GM19397 (cell line): ENCODE results near the gene STK31.
"Not testable (repeated sequence)": the region's sequence is repeated elsewhere in the genome, so short reads cannot be mapped to it uniquely, and the experiment has no call there.

Experiments used
- ATAC-seq: cut with Tn5 transposase; IDR thresholded peaks from one replicate; pipeline ENCODE4 v1.9.1; 2021; ENCODE audit warnings: mild to moderate bottlenecking, moderate library complexity; ENCODE audit not compliant: unreplicated experiment

The STK31 gene, protein sequence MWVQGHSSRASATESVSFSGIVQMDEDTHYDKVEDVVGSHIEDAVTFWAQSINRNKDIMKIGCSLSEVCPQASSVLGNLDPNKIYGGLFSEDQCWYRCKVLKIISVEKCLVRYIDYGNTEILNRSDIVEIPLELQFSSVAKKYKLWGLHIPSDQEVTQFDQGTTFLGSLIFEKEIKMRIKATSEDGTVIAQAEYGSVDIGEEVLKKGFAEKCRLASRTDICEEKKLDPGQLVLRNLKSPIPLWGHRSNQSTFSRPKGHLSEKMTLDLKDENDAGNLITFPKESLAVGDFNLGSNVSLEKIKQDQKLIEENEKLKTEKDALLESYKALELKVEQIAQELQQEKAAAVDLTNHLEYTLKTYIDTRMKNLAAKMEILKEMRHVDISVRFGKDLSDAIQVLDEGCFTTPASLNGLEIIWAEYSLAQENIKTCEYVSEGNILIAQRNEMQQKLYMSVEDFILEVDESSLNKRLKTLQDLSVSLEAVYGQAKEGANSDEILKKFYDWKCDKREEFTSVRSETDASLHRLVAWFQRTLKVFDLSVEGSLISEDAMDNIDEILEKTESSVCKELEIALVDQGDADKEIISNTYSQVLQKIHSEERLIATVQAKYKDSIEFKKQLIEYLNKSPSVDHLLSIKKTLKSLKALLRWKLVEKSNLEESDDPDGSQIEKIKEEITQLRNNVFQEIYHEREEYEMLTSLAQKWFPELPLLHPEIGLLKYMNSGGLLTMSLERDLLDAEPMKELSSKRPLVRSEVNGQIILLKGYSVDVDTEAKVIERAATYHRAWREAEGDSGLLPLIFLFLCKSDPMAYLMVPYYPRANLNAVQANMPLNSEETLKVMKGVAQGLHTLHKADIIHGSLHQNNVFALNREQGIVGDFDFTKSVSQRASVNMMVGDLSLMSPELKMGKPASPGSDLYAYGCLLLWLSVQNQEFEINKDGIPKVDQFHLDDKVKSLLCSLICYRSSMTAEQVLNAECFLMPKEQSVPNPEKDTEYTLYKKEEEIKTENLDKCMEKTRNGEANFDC

DNA sequence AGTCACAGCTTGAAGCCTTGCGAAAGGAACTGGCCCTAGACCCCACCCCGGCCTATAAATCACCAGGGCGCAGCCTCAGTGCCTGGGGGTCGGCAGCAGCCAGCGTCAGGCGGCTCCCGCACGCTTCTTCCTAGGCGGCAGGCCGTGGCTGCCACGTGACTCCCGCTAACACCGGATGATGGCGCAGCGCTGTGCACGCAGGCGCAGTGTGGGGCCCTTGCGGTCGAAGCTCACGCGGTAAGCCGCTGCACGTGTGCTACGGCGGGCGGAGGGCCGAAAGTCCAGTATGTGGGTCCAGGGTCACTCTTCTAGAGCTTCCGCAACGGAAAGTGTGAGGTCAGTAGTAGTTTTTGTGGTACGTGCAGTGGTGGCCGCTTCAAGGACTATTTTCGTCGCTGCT, at the start of gene STK31:
Gene STK31 (plus strand): TSS at position 220 of the 400 bp plus-strand sequence. CDS start 67 bp downstream, at position 287.
- ATAC-seq, result no peak

DNA sequence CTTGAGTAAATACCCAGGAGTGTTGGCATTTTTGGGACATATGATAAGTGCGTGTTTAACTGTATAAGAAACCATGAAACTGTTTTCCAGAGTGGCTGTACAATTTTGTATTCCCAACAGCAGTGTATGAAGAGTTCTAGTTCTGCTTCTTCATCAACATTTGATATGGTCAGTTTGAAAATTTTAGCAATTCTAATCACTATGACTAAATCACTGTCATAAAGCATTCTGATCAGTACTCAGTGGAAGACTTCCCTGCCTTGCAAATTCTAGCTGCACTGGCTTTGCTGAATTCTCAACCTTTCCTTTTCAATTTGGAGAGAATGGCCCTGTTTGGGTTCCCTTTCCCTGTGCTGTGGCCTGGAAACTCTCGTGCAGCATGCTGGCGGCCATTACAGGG, 48.6 kb upstream of the STK31 start:
- ATAC-seq, result no peak

DNA sequence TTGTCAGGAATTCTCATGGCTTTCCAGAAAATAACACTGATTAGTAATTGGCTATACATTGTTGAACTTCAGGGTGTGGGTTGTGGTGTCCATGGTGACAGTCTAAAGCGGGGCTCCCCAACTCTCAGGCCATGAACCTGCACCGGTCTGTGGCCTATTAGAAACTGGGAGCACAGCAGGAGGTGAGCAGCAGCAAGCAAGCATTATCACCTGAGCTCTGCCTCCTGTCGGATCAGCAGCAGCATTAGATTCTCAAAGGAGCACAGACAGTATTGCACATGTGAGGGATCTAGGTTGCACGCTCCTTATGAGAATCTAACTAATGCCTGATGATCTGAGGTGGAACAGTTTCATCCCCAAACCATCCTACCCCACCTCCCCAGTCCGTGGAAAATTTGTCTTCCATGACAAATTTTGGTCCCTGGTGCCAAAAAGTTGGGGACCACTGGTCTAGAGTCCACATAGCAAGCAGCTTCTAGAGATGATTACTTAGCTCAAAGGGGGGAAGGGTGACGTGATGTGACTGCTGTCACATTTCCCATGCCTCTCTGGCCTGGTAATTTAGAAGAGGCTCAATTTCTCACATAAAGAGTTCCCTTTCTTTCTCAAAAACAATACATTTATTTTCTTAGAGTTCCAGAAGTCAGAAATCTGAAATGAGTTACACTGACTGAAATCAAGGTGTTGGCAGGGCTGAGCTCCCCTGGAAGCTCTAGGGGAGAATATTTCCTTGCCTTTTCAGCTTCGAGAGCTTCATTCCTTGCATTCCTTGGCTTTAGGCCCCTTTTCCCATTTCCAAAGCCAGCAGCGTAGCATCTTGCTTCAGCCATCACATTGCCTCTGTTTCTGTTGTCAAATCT, 47.7 kb upstream of the STK31 start:
- no peak for ATAC-seq

DNA sequence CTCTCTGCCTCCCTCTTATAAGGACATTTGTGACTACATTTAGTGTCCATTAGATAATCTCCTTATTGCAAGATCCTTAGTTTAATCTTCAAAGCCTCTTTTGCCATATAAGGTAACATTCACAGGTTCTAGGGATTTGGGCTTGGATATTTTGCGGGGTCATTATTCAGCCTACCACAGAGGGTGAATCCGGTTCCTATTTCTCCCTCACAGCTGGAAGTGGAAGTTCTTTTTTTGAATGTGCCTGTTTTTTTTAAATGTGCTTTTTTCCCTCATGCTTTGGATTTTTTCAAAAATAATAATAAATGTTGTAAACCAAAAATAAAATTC, 47.1 kb upstream of the STK31 start:
- no peak for ATAC-seq

DNA sequence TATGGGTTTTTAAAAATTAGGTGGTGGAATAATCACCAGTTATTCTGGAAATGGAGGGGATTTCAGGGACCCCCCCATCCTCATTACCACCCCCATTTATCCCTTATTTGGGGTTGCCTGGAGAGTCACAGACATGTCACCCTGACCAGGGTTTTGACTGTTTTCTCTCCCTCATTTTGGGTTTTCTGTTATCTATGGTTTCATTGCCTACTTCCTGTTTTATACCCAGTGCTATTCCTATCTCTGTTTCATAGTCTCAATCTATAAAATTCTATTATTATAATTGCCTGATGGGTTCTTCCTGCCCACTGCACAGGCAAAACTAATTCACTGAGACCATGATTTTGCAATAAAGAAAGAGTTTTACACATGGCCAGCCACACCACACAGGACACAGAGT, 45.9 kb upstream of the STK31 start:
- ATAC-seq, result no peak

DNA sequence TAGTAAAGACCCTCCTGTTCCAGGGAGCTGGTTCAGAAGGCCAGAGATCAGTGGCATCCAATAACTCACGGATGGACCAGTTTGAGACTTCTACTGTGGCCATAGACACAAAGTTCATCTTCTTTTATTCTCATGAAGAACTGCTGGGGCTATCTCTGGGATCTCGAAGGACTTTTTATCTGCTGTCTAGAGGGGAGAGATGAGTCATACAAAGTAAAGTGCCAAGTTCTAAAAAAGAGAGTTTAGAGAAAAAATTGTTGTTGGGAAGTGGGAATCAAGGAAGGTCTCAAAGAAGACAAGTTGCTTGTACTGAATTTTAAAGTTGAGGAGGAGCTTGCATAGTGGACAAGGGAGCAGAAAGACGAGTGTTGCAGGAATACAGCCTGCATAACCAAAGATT, 38.0 kb upstream of the STK31 start:
- no peak for ATAC-seq

DNA sequence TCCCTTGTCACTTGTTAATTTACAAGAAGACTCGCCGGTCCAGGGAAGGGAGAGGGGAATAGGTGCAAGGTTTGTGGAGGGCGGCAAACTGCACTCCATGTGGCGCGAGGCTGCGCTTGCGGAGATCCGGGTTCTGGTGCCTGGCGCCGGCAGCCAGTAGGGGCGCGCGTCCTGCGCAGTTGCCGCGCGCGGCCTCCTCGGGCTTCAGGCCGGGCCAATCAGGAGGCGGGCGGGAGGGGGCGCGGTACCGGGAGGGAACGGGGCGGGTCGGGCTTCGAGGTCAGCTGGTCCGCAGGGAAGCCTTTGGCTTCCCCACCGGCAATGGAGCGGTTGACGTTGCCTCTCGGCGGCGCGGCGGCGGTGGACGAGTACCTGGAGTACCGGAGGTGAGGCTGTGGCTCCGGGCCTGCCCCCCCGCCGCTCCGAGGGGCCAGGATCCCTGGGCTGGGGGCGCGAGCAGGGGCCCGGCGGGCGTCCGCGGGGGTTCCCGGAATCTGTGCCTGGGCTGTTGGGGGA, 30.1 kb upstream of the STK31 start, which contains the start of gene FAM221A:
Gene FAM221A (plus strand): TSS at position 302 of the 516 bp plus-strand sequence. CDS start 20 bp downstream, at position 322.
- ATAC-seq, result peak; percentile 98

DNA sequence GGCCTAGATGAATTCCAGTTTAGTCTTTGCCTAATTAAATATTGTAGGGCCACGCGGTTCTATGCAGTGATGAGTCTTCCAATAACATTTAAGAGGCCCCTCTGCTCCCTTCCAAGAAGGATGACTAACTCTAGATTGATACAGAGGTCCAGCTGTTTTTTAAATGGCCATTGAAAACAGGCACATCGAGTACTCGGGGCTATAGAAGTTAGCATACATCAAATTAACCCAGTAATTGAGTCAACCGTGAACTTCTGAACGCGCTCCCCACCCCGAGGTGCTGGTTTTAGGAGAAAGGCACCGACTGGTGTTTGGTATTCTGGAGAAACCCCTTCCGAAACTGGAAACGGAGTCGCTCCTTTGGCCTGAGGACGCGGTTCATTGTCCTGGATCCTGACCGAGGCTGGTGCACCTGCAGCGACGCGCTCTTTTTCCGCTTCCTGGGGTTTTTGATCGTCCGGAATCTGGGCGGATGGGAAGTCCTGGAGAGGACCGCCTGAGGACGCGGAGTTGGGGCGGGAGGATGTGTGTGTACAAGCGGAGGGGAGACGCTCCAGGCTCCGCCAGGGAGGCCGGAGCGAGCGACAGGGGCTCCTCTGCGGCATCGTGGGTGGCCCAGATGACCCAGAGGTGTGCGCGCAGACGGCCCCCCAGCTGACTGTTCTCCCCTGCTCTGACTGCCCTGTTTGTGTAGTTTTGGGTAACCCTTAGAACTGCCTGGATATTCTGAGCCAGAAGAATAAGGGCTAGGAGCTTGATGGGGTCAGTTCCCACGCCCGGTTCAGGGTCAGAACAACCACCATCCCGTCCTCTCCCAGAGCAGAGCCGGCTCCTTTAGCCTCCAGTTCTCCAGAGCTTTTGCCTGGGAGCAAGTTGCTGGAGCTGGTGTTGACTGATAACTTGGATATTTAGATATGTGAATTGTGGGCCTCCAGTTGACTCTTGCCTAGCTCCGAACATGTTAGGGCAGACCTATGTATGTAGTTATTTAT, 29.3 kb upstream of the STK31 start:
- ATAC-seq, result peak; percentile 39

DNA sequence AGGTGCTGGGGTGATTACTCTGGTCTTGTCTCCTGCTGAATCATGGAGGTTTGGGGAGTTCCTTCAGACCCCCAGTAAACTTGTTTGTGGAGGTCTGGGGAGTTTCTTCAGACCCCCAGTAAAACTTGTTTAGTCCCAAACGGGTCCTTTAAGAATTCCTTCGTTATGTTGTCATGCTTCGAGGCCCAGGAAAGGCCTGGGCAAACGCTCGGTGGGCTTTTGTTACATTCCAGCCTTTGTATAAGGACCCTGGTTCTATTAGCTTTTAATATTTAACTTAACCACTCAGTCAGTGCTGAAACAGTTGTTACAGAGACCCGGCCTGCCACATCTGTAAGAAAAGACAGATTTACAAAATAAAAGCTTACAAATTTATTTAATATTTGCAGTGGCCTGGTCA, 26.0 kb upstream of the STK31 start:
- ATAC-seq, result not testable (repeated sequence)

DNA sequence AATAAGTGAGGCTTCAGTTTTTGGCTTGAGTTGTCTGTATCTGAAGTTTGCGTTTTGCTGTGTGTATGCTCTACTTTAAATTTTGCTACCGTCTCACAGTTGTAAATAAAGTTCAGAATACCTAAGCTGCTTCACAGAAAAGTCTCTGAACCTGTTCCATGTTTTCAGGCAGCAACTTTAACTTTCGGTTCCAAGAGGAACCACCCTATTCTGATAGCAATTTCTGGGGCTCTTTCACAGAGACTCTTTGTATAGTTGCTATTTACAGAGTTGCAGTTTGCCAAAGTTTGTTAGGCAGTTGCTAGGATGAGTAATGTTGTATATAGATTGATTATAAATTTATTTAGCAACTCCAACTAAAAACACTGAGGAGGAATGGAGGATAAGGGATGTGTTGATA, 24.3 kb upstream of the STK31 start:
- no peak for ATAC-seq

DNA sequence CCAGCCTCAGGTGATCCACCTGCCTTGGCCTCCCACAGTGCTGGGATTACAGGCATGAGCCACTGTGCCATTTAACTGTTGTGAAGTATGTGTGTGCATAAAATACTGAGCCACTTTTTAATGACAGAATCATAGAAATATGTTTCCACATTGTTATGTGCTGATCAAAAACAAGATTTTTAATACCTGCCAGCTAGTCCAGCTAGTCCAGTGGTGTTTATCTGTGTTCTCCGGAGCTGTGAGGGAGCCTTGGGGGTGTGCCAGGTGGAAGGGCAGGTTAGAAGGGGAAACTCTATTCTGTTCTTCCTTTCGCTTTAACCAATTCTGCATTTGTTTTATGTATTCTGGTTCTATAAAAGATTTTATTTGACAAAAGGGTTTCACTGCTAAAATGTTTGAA, 23.0 kb upstream of the STK31 start:
- ATAC-seq, result no peak

DNA sequence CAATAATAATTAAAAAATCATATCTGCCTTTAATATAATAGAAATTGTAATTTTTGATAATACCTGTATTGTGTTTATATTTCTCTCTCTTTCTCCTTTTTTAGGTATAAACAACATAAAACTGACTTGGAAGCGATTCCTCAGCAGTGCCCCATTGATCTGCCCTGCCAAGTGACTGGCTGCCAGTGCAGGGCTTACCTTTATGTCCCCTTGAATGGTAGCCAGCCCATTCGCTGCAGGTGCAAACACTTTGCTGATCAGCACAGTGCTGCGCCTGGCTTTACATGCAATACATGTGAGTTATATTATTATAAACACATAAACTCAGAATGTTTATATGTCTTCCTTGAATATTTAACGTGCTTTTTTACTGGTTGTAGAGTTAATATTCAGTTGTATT, 20.9 kb upstream of the STK31 start:
- no peak for ATAC-seq

DNA sequence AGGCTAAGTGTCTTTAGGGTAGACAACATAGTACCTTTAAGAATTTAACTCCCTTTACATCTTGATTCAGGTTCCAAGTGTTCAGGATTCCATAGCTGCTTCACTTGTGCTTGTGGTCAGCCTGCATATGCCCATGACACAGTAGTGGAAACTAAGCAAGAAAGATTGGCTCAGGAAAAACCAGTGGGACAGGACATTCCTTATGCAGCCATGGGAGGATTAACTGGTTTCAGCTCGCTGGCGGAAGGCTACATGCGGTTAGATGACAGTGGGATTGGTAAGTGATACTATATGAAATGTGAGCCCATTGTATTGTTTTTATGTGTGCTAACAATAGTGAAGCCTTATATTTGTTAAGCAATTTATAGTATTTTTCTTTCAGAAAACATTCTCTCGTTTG, 18.7 kb upstream of the STK31 start:
- ATAC-seq, result no peak

DNA sequence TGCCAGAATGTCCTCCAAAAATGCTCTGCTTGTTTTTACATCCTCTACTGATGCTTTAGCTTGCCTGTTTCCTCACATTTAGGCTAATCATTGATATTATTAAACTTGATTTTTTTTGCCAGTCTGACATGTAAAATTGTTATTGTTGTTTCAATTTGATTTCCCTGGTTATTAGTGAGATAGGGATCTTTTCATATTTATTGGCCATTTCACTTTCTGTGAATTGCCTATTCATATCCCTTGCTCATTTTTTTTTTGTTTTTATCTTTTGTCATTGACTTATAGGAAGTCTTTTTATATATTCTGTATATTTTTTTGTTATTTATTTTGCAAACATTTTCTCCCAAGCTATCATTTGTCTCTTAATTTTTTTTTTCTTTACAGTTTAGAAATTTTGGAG, 16.8 kb upstream of the STK31 start:
- ATAC-seq, result no peak

DNA sequence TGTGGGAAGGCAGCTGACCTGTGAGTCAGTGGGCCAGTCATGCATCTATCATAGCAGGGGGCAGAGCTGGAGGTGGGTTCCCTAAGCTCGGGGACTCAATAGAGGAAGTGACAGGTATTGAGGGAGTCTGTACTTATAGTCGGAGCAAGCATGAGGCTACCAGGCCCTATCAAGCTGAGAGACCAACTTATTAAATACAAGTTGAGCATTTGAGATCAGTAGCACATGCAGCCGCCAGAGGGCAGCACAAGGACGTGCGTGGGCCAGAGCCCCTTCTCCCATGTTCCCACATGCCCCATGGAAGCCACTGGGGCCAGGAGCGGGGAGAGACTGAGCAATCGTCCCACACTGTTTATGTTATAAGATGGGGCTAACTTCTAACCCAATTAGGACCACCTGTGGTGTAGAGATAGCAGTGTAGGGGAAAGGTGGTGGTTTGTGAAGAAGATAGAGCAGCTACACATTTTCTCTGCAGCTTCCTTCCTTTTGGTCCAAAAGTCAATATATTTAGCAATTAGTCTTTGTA, 13.0 kb upstream of the STK31 start:
- ATAC-seq, result no peak

DNA sequence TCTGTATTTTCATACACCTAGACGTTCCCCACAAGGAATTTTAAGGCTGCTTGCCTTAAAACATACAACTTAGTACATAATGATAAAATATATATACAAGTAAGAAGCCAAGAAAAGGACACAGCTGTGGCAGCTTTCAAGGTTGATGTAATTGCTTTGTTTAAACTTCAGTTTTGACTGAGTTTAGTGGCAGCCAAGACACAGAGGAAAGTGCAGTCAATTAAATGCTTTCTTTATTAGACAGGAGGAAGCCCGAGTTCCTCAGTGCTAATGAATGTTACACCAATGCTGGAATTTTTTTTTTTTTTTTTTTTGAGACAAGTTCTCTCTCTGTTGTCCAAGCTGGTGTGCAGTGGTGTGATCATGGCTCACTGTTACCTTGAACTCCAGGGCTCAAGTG, 11.2 kb upstream of the STK31 start:
- ATAC-seq, result no peak

DNA sequence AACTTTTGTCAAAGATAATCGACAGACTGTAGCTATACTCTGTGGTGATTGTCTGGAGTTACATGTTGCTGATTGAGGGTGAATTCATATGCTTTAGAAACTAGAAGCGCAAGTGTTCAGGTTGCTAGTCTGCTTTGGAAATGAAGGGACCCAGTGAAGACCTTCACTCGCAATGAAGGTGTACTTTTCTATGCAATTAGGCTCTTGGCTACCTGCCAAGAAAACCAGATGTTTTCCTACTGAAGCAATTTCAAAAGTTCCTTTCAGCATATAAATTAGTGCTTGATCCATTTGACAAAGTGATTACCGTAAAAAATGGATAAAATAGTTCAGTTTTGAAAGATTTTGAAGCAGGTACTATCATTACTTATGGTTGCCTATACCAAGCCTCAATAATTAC, 10.0 kb upstream of the STK31 start:
- ATAC-seq, result no peak

DNA sequence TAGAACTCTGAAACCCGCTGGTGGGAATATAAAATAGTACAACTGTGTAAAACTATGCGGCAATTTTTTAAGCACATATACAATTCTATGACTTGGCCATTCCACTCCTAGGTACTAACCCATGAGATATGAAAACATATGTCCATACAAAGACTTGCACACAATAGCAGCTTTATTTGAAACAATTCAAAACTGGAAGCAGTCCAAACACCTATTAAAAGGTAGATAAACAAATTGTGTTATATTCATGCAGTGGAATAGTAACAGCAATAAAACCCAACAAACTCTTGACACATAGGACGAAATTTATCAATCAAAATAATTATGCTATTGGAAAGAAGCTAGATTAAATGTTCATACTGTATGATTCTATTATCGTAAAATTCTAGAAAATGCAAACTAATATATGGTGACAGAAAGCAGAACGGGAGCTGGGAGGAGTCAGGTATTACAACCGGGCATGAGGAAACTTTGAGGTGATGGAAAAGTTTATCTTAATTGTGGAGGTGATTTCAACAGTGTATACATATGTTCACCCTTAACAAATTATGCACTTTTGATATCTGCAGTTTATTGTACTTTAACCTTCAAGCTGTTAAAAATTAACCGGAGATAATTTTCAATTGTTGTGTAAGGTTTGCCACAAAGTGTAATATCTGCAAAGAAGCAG, 803 bp upstream of the STK31 start:
- no peak for ATAC-seq
